NCI-H2227 (cell line): Measurements from ENCODE around the gene GSS.

Source experiments
- DNase-seq: peaks from one replicate; lab custom pipeline; 2025; ENCODE audit not compliant: unreplicated experiment; lab: John Stamatoyannopoulos, UW

Gene GSS

DNA sequence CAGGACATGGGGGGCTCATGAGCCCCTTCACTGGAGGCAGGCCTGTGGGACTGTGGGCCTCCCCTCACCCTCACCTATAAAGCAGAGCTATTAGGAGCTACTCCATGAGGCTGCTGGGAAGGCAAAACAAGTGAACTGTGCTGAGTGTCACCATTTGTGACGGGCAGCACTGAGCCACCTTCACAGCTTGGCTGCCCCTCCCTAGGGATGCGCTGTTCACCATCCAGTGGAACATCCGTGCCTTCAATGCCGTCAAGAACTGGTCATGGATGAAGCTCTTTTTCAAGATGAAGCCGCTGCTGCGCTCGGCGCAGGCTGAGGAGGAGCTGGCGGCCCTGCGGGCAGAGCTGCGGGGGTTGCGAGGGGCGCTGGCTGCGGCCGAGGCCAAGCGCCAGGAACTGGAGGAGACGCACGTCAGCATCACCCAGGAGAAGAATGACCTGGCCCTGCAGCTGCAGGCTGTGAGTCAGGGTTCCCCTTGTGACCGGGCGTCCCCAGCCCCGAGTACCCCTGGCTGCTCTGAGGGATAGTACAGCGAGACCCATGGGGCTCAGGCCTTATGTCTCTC is 38.4 kb upstream of the GSS start:
- no peak for DNase-seq

DNA sequence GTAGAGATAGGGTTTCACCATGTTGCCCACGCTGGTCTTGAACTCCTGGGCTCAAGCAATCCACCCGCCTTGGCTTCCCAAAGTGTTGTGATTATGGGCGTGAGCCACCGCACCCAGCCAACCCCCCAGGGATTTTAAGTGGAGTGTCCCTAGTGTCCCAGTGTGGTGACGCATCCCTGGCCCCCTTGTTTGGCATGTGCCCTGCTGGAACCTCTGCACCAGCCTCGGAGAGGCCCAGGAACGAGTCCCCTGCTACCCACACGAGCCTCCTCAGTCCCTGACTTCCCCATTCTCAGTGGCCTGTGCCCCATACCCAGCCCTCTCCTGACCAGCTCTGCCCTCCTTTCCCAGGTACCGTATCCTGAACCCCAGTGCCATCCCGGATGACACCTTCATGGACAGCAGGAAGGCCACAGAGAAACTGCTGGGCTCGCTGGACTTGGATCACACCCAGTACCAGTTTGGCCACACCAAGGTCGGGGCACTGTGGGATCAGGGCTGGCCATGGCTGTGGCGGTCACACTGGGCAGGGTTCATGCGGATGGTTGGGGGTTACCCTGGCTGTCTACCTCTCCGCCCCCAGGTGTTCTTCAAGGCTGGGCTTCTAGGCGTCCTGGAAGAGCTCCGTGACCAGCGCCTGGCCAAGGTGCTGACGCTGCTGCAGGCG is 37.3 kb upstream of the GSS start:
- no peak for DNase-seq

DNA sequence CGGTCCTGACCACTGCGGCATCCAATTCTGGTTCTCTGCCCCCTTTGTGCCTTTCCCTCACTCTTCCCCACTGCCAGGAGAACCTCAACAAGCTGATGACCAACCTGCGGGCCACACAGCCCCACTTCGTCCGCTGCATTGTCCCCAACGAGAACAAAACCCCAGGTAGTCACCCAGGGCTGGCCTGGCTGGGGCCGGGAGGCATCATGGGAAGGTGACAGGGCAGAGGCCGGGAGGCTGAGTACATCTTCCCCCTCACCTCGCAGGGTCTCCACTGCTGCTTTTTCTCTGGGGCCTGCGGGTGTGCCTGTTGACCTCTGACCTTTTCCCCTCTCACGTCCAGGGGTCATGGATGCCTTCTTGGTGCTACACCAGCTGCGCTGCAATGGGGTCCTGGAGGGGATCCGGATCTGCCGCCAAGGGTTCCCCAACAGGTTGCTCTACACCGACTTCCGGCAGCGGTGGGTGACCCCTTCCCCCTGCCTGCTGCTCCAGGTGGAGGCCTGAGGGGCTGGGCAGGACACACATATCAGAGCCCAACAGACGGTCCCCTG is 35.1 kb upstream of the GSS start:
- DNase-seq, result no peak

DNA sequence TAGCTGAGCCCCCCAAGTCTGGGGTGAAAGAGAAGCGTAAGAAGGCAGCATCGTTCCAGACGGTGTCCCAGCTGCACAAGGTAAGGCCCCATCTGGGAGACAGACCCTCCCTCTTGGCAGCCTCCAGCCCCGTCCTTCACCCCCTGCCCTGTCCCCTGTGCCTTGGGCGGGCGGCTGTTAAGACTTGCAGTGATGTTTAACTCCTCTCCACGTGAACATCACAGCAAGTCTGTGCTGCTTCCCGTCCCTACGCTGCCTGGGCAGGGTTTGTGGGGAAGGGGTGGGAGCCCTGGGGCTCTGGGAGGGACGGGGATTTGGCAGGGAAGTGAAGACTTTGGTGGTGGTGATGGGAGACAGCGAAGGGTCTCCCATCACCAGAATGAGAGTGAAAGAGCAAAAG is 34.6 kb upstream of the GSS start:
- DNase-seq, result no peak

DNA sequence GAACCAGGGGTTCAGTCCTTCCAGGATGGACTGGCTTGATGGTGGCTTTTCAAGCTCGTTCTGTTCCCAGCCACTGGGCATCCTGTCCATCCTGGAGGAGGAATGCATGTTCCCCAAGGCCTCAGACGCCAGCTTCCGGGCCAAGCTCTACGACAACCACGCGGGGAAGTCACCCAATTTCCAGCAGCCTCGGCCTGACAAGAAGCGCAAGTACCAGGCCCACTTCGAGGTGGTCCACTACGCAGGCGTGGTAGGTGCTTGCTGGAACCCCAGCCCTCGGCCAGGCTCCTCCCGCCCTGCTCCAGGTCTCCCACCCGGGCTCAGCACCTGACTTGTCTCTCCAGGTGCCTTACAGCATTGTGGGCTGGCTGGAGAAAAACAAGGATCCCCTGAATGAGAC is 34.1 kb upstream of the GSS start:
- DNase-seq, result no peak

DNA sequence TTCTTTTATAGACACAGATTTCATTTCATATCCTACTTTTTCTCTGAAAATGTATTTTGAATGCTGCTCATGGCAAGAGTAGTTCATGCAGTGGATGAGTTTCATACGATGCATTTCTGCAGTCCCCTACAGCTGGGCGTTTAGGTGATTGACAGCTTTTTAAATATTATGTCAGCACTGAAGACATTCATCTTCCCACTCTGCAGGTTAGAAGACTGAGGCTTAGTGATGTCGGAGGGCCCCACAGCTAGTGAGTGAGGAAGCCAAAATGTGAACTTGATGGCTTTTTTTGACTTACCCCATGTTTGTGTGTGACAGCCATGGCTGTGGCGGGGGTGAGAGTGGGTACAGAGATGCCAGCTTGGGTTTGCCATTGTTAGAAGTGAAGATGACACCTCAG is 33.5 kb upstream of the GSS start:
- no peak for DNase-seq

DNA sequence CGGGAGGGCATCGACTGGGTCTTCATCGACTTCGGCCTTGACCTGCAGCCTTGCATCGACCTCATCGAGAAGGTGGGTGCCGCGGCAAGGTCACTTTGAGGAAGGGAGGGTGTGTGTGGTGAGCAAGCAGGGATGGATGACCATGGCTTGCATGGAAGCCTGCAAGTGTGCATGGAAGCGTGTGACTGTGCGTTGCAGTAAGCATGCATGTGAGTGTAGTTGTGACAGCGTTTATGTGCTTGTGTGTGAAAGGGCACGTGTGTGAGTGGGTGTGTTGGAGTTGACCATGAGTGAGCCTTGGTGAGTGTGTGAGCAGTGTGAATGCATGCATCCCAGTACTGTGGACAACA is 32.6 kb upstream of the GSS start:
- DNase-seq, result no peak

DNA sequence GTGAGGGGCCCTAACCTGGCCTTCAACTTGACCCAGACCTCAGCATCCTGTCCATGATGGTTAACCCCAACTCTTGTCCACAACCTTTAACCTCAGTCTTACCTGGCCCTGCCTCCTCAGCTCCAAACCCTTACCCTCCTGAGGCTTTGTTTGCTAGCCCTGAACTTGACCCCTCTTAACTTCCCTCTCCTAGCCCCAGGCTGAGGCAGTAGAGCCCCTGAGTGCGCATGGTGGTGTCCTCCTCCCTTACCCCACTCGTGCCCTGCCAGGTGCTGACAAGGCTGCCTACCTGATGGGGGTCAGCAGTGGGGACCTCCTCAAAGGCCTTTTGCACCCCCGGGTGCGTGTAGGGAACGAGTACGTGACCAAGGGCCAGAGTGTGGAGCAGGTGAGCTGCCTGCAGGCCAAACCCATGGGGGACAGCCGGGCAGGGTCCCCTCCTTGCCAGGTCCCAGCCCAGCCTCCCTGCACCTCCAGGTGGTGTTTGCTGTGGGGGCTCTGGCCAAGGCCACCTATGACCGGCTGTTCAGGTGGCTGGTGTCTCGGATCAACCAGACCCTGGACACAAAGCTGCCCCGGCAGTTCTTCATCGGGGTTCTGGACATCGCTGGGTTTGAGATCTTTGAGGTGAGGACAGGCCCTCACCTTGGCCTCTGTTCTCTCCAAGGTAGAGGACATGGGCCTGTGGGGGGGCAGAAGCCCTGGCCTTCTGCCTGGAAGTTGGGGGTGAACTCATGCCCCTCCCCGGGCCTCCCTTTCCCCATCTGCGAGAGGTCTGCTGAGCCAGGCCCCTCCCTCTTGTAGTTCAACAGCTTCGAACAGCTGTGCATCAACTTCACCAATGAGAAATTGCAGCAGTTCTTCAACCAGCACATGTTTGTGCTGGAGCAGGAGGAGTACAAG is 31.9 kb upstream of the GSS start:
- no peak for DNase-seq

DNA sequence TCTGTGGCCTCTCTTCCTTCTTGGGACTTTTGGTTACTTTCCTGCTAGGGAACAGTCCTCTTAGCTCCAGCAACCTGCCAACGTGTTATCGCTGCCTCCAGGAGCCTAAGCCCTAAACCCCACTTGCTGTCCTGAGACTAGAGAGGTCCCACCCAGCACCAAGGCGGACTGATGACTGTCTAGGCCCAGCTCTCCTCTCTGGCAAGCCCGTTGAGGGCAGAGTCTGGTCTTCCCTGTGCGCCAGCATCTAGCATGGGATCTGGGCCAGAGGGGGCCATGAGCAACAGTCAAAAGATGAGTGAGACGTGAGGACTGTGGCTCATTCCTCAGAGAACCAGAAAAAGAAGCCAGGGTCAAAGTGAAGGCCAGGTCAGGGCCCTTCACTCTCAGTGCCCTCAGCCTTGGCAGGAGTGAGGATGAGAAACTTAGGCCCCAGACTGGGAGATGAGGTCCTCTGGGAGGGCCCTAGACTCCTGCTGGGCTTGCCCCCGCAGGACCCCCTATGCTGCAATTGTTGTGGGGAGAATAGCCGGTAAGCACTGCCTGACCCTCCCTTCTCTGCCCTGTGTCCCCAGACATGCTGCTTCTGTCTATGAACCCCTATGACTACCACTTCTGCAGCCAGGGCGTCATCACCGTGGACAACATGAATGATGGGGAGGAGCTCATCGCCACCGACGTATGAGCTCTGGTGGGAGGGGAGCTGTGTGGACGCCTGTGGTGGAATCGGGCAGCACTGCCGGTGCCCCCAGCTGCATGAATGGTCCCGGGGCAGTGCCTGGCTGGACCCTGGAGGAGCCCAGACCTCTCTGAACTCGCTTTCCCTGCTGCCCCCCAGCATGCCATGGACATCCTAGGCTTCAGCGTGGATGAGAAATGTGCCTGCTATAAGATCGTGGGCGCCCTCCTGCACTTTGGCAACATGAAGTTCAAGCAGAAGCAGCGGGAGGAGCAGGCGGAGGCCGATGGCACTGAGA is 31.0 kb upstream of the GSS start:
- DNase-seq, result no peak

DNA sequence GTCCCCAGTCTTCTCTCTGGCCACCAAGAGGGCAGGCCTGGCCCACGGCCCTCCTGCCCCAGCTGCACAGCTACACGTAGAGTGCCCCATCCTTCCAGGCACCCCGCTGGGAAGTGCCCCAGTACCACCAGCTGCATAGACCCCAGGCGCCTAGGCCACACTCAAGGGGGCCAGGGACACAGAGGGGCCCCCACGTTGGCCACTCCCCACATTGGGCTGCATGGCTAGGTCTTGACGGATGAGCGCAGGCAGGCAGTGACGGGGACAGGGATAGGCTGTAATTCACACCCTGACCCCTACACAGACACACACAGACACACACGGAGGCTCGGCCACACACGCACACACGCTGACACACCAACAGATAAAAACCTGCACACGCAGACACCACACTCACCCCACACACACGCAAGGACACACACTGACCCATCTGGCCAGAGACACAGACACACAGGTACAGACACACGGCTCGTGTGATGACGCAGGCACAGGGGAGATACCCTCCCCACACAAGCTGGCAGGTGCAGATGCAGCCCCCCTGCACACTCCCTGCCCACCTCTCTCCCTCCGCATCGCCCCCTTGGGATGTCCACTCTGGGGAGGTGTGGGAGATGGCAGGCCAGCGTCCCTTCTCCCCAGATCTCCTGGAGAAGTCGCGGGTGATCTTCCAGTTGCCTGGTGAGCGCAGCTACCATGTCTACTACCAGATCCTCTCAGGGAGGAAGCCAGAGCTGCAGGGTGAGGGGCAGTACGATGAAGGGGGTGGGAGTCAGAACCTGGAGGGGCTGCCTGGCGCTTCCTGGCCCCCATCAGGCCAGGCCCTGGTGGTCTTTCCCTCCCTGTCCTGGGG is 30.1 kb upstream of the GSS start:
- DNase-seq, result no peak

DNA sequence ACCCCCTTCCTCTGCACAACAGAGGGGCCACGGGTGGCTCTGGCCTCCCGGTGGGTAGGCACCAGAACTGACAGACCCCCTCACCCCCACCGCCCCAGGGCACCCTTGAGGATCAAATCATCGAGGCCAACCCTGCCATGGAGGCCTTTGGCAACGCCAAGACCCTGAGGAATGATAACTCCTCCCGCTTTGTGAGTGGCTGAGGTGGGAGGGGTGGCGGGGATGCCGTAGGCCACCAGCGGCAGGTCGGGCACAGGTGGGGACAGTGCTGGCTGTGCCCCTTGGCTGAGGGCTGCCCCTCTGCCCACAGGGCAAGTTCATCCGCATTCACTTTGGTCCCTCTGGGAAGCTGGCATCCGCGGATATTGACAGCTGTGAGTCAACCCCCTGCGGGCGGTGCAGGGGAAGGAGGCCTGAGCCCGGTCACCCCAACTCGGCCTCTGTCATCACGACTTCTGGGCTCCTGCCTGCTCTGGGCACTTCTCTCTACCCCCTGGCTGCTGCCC is 29.2 kb upstream of the GSS start:
- DNase-seq, result no peak

DNA sequence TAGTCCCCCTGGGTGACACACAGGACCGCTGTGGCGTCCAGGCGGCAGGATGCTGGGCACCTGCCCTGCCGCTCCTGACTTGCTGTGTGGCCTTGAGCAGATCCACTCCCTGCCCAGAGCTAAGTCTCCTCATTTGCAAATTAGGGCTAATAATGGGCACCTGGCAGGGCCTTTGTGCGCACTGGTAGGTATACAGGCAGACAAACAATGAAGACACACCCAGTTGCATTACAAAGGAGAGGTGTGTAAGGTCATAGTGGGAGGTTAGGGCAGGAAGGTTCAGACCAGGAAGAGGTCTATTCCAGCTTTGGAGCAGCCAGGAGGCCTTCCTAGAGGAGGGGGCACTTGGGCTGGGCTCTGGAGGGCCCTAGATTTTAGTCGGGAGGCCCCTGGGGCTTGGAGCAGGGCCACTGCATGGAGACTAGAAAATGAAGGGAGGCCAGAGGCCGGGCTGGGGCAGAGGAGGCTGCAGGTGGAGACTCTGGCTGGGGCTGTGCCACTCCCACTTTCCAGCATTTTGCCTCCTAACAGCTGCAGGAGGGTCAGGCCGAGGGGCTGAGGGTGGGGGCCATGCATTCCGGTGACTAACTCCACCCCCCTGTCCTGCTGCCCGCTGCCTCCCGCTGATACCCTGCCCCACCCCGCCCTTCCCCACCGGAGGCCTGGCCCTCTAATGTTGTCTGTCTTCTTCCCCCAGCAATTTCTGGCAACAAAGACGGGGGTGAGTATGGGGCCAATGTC is 28.6 kb upstream of the GSS start:
- DNase-seq, result no peak

DNA sequence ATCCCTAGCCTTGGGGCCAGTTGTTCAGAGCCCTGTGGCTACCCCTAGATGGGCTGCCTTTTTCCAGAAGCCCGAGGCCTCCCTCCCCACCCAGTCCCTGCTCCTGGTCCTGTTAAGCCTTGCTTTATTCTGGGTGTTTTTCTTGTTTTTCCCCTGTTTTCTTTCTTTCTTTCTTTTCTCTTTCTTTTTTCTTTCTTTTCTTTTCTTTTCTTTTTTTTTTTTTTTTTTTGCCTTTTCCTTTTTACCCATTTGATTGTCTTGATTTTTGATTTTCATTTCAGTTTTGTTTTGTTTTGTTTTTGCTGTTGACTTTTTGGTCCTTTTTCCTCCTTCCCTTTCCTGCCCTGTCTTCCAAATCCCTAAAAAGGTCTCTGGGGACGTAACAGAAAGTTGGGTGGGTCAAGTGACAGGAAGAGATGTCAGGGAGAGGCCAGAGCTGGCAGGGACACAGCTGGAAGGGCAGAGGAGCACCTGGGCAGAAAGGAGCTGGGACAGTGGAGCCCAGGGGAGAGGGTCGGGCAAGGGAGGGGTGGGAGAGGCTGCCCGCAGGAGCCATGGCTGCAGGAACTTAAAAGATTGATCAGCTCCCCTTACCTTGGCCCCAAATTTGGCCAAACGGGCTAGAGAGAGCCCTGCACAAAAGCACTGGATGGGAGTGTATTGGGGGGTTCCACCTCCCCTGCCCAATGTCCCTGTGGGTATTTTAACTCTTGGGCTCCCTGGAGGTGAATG is 27.6 kb upstream of the GSS start:
- no peak for DNase-seq

DNA sequence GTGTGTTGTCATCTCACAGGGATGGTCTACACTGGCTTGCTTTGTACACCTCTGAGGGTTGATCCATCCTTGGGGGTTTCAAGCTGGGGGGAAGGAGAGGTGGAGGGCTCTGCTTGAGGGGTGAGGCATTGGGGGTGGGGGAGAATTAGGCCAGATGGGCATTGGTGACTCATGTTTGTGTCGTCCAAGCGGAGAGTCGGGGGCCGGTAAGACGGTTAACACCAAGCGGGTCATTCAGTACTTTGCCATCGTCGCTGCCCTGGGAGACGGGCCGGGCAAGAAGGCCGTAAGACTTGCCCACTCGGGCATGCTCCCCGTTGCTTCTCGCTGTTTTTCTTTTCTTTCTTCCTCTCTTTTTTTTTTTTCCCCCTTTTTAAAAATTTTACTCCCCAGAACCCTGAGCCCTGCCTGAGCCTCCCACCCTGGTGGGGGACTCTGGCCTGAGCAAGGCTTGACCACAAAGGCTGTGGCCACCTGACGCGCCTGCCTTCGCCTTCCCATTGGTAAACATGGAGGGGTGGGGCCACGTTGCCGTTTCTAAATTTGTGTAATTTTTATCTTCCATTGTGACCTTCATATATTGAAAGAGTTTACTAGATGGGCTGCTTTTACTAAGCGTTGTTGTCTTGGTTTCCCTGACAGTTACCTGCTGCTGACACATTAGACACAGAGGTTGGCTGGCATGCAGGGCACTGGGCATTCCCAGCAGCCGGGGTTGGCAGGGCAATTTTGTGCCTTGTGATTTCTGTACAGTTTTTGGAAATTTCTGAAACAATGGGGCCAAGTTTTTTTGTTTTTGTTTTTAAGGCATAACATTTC is 26.9 kb upstream of the GSS start:
- no peak for DNase-seq

DNA sequence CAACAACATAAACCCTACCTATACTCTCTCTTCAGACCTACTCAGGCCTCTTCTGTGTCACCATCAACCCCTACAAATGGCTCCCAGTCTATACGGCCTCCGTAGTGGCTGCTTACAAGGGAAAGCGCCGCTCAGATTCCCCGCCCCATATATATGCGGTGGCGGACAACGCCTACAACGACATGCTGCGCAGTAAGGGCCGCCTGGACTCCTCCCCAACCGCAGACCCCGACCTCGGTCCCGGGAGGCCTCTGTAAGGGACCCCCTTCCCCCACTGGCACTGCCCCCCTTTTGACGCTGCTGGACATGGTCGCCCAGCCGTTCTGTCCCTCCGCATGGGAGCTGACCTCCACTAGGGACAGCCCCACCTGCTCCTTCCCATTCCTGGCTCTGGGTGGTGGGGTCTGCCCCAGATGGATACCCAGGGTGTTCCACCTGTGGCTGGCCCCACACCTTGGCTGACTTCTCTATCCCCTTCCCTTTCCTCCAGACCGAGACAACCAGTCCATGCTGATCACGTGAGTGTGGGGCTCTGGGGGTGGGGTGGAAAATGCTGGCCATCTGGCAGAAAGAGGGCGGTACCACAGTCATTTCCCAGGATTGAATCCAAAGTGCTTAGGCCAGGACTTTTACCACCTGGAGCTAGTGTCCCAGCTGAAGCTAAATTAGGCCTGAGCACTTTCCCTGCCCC is 25.1 kb upstream of the GSS start:
- peak; percentile 63 for DNase-seq

DNA sequence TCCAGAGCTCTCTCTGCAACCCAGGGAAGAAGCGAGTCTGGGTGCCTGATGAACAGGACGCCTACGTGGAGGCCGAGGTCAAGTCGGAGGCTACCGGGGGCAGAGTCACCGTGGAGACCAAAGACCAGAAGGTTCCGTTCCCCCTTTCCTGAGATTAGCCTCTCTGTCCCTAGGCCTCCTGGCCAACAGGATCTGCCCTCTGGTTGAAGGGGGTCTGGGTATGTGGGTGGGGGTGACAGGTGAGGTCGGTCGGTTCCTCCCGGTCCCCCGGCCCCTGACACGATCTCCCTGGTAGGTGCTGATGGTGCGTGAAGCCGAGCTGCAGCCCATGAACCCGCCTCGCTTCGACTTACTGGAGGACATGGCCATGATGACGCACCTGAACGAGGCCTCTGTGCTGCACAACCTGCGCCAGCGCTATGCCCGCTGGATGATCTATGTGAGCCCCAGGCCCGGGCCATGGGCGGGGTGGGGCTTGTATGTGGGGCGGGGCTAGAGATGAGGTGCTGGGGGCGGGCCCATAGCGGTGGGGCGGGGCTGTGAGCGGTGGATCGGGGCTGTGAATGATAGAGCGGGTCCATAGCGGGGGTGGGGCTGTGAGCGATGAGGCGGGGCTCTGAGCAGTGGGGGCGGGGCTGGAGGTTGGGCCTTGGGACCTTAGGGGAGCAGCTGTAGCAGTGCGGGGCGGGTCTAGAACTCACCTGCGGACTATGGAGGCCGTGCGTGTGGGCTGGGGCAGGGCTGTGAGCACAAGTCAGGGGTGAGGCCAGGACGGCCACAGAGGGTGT is 24.0 kb upstream of the GSS start:
- no peak for DNase-seq
